WTC11 (cell line): Measurements from ENCODE around the gene ACBD6. TPM values are rescaled to one million over a fixed set of nuclear protein-coding genes. Genes with fewer than 3 reads are reported as not detected.

Experiments used
- ATAC-seq: fragments of 200-7000 bp; cut with Tn5 transposase; 2 replicates; pipeline ENCODE4 v1.10.0; 2021; ENCODE audit warnings: mild to moderate bottlenecking, moderate library complexity
- CTCF ChIA-PET: fragments of 300-600 bp; sonication (Branson Sonifier 250); formaldehyde crosslinking; loops from one replicate; lab custom pipeline; 2021; ENCODE audit warnings: antibody characterized with exemption; lab: Charles Lee
- POLR2A ChIA-PET: fragments of 350-600 bp; sonication (Branson Sonifier 250); formaldehyde crosslinking; loops from one replicate; lab custom pipeline; 2021; ENCODE audit warnings: antibody characterized with exemption; lab: Charles Lee
- DNase-seq: peaks from one replicate; pipeline ENCODE4 v3.0.0; 2021; ENCODE audit warnings: low spot score
- H3K27ac Mint-ChIP-seq: 2 replicates; pipeline ENCODE4 v1.8.0; 2021; ENCODE audit warnings: mixed read lengths
- H3K27me3 Mint-ChIP-seq: 2 replicates; pipeline ENCODE4 v1.8.0; 2021; ENCODE audit warnings: low read depth, mild to moderate bottlenecking, moderate library complexity, mixed read lengths
- H3K36me3 Mint-ChIP-seq: 2 replicates; pipeline ENCODE4 v1.8.0; 2021; ENCODE audit warnings: mixed read lengths
- H3K4me1 Mint-ChIP-seq: 2 replicates; pipeline ENCODE4 v1.8.0; 2022; ENCODE audit warnings: mixed read lengths
- H3K4me3 Mint-ChIP-seq: 2 replicates; pipeline ENCODE4 v1.8.0; 2021; ENCODE audit warnings: mild to moderate bottlenecking, moderate library complexity, mixed read lengths
- H3K9me3 Mint-ChIP-seq: 2 replicates; pipeline ENCODE4 v1.8.0; 2021; ENCODE audit warnings: mixed read lengths
- ATF1 ChIP-seq: sonication (generic); formaldehyde crosslinking; IDR thresholded peaks from 2 replicates; pipeline ENCODE4 v1.8.1; 2023; ENCODE audit warnings: mild to moderate bottlenecking, moderate library complexity, missing genetic modification reagents
- ETV6 ChIP-seq: sonication (generic); formaldehyde crosslinking; IDR thresholded peaks from 2 replicates; pipeline ENCODE4 v1.8.1; 2022; ENCODE audit warnings: mild to moderate bottlenecking, missing genetic modification reagents
- HMGXB4 ChIP-seq: sonication (generic); formaldehyde crosslinking; IDR thresholded peaks from 2 replicates; pipeline ENCODE4 v1.8.1; 2023; ENCODE audit warnings: mild to moderate bottlenecking, moderate library complexity, missing genetic modification reagents
- KAT7 ChIP-seq: sonication (generic); formaldehyde crosslinking; IDR thresholded peaks from 2 replicates; pipeline ENCODE4 v1.8.1; 2023; ENCODE audit warnings: missing genetic modification reagents, mild to moderate bottlenecking, borderline replicate concordance
- MYBL2 ChIP-seq: sonication (generic); formaldehyde crosslinking; IDR thresholded peaks from 2 replicates; pipeline ENCODE4 v1.8.1; 2023; ENCODE audit warnings: mild to moderate bottlenecking, moderate library complexity, missing genetic modification reagents
- NR1H2 ChIP-seq: sonication (generic); formaldehyde crosslinking; IDR thresholded peaks from 2 replicates; pipeline ENCODE4 v1.9.0; 2021; ENCODE audit warnings: mild to moderate bottlenecking, moderate library complexity, missing genetic modification reagents
- NR3C1 ChIP-seq: sonication (generic); formaldehyde crosslinking; conservative IDR thresholded peaks from 2 replicates; pipeline ENCODE4 v1.8.1; 2023; ENCODE audit warnings: low read depth, mild to moderate bottlenecking, missing genetic modification reagents
- SP1 ChIP-seq: sonication (generic); formaldehyde crosslinking; conservative IDR thresholded peaks from 2 replicates; pipeline ENCODE4 v1.8.1; 2022; ENCODE audit warnings: missing genetic modification reagents
- ZBTB43 ChIP-seq: sonication (generic); formaldehyde crosslinking; IDR thresholded peaks from 2 replicates; pipeline ENCODE4 v1.8.1; 2023; ENCODE audit warnings: mild to moderate bottlenecking, missing genetic modification reagents
- ZNF138 ChIP-seq: sonication (generic); formaldehyde crosslinking; conservative IDR thresholded peaks from 2 replicates; pipeline ENCODE4 v1.8.1; 2022; ENCODE audit warnings: mild to moderate bottlenecking, moderate library complexity, missing genetic modification reagents
- ZNF232 ChIP-seq: sonication (generic); formaldehyde crosslinking; IDR thresholded peaks from 2 replicates; pipeline ENCODE4 v1.8.0; 2022; ENCODE audit warnings: mild to moderate bottlenecking, missing genetic modification reagents
- ZNF317 ChIP-seq: sonication (generic); formaldehyde crosslinking; IDR thresholded peaks from 2 replicates; pipeline ENCODE4 v1.8.1; 2023; ENCODE audit warnings: low read depth, mild to moderate bottlenecking, moderate library complexity, missing genetic modification reagents, borderline replicate concordance
- ZNF416 ChIP-seq: fragments of 250-450 bp; sonication (Bioruptor Pico); IDR thresholded peaks from 2 replicates; pipeline ENCODE4 v1.9.0; 2021; ENCODE audit warnings: mild to moderate bottlenecking, inconsistent platforms
- ZNF423 ChIP-seq: fragments of 250-450 bp; sonication (Bioruptor Pico); IDR thresholded peaks from 2 replicates; pipeline ENCODE4 v2.1.2; 2022; ENCODE audit warnings: mild to moderate bottlenecking, moderate library complexity
- ZNF512 ChIP-seq: sonication (generic); formaldehyde crosslinking; IDR thresholded peaks from 2 replicates; pipeline ENCODE4 v1.8.1; 2022; ENCODE audit warnings: missing genetic modification reagents, borderline replicate concordance
- total RNA-seq: library from RNA; stranded (reverse); gene quantifications from 3 replicates; pipeline ENCODE4 v1.2.3, GENCODE V29; 2021
- TF ChIP-seq, protein P1 (sequence below): fragments of 250-450 bp; sonication (Bioruptor Pico); IDR thresholded peaks from 2 replicates; pipeline ENCODE4 v1.9.0; 2021; ENCODE audit warnings: mild to moderate bottlenecking
- TF ChIP-seq, protein P2 (sequence below): sonication (generic); formaldehyde crosslinking; IDR thresholded peaks from 2 replicates; pipeline ENCODE4 v1.8.1; 2023; ENCODE audit warnings: mild to moderate bottlenecking, missing genetic modification reagents, moderate library complexity
- TF ChIP-seq, protein P3 (sequence below): sonication (generic); formaldehyde crosslinking; IDR thresholded peaks from 2 replicates; pipeline ENCODE4 v1.8.0; 2023; ENCODE audit warnings: missing genetic modification reagents, mild to moderate bottlenecking, borderline replicate concordance
- TF ChIP-seq, protein P4 (sequence below): sonication (generic); formaldehyde crosslinking; conservative IDR thresholded peaks from 2 replicates; pipeline ENCODE4 v1.8.1; 2023; ENCODE audit warnings: mild to moderate bottlenecking, low read depth, missing genetic modification reagents, moderate library complexity
- TF ChIP-seq, protein P5 (sequence below): sonication (generic); formaldehyde crosslinking; IDR thresholded peaks from 2 replicates; pipeline ENCODE4 v1.8.1; 2023; ENCODE audit warnings: mild to moderate bottlenecking, missing genetic modification reagents

ACBD6 gene
- total RNA-seq, 1 experiment from 2014 or later, result 53.5 TPM

DNA sequence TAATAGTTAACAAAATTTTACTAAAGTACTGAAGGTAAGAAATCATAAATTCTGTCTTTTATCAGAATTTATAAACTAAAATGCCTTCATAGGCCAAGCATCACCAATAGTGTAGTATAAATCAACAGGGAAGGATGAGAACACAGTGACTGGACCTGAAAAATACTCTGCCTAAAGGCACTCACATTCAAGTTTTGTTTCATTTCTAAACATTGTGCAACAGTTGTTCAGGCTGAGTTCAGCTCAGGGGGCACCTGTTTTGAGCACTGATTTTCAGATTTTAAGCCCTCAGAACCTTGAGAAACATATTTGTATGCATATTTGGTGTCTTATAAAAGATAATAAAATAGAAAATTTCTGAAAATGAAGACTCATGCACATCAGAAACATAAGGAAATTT, 12.4 kb downstream of the ACBD6 start:
- TF ChIP-seq, protein P1, sequence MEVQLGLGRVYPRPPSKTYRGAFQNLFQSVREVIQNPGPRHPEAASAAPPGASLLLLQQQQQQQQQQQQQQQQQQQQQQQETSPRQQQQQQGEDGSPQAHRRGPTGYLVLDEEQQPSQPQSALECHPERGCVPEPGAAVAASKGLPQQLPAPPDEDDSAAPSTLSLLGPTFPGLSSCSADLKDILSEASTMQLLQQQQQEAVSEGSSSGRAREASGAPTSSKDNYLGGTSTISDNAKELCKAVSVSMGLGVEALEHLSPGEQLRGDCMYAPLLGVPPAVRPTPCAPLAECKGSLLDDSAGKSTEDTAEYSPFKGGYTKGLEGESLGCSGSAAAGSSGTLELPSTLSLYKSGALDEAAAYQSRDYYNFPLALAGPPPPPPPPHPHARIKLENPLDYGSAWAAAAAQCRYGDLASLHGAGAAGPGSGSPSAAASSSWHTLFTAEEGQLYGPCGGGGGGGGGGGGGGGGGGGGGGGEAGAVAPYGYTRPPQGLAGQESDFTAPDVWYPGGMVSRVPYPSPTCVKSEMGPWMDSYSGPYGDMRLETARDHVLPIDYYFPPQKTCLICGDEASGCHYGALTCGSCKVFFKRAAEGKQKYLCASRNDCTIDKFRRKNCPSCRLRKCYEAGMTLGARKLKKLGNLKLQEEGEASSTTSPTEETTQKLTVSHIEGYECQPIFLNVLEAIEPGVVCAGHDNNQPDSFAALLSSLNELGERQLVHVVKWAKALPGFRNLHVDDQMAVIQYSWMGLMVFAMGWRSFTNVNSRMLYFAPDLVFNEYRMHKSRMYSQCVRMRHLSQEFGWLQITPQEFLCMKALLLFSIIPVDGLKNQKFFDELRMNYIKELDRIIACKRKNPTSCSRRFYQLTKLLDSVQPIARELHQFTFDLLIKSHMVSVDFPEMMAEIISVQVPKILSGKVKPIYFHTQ (CRISPR knock-in tag), result no peak
- TF ChIP-seq NR3C1 (CRISPR knock-in tag) (no peak), NR1H2 (CRISPR knock-in tag) (no peak), SP1 (CRISPR knock-in tag) (no peak), ZNF232 (no peak), ZNF138 (CRISPR knock-in tag) (no peak), HMGXB4 (CRISPR knock-in tag) (no peak), ZNF317 (CRISPR knock-in tag) (no peak), MYBL2 (CRISPR knock-in tag) (no peak), ZNF512 (CRISPR knock-in tag) (no peak), ATF1 (no peak), ZNF423 (CRISPR knock-in tag) (no peak), ETV6 (CRISPR knock-in tag) (no peak), ZBTB43 (no peak), KAT7 (CRISPR knock-in tag) (no peak), ZNF416 (CRISPR knock-in tag) (no peak)
- TF ChIP-seq, protein P2, sequence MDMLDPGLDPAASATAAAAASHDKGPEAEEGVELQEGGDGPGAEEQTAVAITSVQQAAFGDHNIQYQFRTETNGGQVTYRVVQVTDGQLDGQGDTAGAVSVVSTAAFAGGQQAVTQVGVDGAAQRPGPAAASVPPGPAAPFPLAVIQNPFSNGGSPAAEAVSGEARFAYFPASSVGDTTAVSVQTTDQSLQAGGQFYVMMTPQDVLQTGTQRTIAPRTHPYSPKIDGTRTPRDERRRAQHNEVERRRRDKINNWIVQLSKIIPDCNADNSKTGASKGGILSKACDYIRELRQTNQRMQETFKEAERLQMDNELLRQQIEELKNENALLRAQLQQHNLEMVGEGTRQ (CRISPR knock-in tag), result no peak
- TF ChIP-seq, protein P3, sequence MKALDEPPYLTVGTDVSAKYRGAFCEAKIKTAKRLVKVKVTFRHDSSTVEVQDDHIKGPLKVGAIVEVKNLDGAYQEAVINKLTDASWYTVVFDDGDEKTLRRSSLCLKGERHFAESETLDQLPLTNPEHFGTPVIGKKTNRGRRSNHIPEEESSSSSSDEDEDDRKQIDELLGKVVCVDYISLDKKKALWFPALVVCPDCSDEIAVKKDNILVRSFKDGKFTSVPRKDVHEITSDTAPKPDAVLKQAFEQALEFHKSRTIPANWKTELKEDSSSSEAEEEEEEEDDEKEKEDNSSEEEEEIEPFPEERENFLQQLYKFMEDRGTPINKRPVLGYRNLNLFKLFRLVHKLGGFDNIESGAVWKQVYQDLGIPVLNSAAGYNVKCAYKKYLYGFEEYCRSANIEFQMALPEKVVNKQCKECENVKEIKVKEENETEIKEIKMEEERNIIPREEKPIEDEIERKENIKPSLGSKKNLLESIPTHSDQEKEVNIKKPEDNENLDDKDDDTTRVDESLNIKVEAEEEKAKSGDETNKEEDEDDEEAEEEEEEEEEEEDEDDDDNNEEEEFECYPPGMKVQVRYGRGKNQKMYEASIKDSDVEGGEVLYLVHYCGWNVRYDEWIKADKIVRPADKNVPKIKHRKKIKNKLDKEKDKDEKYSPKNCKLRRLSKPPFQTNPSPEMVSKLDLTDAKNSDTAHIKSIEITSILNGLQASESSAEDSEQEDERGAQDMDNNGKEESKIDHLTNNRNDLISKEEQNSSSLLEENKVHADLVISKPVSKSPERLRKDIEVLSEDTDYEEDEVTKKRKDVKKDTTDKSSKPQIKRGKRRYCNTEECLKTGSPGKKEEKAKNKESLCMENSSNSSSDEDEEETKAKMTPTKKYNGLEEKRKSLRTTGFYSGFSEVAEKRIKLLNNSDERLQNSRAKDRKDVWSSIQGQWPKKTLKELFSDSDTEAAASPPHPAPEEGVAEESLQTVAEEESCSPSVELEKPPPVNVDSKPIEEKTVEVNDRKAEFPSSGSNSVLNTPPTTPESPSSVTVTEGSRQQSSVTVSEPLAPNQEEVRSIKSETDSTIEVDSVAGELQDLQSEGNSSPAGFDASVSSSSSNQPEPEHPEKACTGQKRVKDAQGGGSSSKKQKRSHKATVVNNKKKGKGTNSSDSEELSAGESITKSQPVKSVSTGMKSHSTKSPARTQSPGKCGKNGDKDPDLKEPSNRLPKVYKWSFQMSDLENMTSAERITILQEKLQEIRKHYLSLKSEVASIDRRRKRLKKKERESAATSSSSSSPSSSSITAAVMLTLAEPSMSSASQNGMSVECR (CRISPR knock-in tag), result no peak
- TF ChIP-seq, protein P4, sequence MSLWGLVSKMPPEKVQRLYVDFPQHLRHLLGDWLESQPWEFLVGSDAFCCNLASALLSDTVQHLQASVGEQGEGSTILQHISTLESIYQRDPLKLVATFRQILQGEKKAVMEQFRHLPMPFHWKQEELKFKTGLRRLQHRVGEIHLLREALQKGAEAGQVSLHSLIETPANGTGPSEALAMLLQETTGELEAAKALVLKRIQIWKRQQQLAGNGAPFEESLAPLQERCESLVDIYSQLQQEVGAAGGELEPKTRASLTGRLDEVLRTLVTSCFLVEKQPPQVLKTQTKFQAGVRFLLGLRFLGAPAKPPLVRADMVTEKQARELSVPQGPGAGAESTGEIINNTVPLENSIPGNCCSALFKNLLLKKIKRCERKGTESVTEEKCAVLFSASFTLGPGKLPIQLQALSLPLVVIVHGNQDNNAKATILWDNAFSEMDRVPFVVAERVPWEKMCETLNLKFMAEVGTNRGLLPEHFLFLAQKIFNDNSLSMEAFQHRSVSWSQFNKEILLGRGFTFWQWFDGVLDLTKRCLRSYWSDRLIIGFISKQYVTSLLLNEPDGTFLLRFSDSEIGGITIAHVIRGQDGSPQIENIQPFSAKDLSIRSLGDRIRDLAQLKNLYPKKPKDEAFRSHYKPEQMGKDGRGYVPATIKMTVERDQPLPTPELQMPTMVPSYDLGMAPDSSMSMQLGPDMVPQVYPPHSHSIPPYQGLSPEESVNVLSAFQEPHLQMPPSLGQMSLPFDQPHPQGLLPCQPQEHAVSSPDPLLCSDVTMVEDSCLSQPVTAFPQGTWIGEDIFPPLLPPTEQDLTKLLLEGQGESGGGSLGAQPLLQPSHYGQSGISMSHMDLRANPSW (CRISPR knock-in tag), result no peak
- TF ChIP-seq, protein P5, sequence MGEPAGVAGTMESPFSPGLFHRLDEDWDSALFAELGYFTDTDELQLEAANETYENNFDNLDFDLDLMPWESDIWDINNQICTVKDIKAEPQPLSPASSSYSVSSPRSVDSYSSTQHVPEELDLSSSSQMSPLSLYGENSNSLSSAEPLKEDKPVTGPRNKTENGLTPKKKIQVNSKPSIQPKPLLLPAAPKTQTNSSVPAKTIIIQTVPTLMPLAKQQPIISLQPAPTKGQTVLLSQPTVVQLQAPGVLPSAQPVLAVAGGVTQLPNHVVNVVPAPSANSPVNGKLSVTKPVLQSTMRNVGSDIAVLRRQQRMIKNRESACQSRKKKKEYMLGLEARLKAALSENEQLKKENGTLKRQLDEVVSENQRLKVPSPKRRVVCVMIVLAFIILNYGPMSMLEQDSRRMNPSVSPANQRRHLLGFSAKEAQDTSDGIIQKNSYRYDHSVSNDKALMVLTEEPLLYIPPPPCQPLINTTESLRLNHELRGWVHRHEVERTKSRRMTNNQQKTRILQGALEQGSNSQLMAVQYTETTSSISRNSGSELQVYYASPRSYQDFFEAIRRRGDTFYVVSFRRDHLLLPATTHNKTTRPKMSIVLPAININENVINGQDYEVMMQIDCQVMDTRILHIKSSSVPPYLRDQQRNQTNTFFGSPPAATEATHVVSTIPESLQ (CRISPR knock-in tag), result no peak
- Mint-ChIP-seq H3K36me3 (peaks cover 10% of the 10 kb centered on the region), H3K27me3 (no peaks in the 10 kb centered on the region), H3K4me1 (peaks cover 30% of the 10 kb centered on the region), H3K27ac (no peak overlapping the region), H3K4me3 (no peak overlapping the region), H3K9me3 (no peaks in the 10 kb centered on the region)
- CTCF ChIA-PET, result no interaction called here
- POLR2A ChIA-PET, result no interaction called here
- no peak for DNase-seq
- no peak for ATAC-seq
